ENCODE measurements around the gene JARID2. TPM values are rescaled to one million over a fixed set of nuclear protein-coding genes. Genes with fewer than 3 reads are reported as not detected.

The JARID2 gene
- polyA plus RNA-seq, 1 of the 3 experiments (the other 2 are of a cell fraction), result 3.4 TPM

GRCh38 chr6:15255481-15255880, 9.6 kb downstream of the JARID2 start (continued):
- TF ChIP-seq ZBTB33 (IDR thresholded peaks at IDR 0.05; ENCODE audit: borderline replicate concordance, low read depth), result no peak

- WGBS (ENCODE audit: low lambda C conversion rate), result 94% methylated on average over 4 of the region's 4 CpGs
- CTCF ChIA-PET, result interaction anchor here (1.2 to 1.7 kb wide), 2 partner anchors 46 to 1045 kb away, joined by 3 read pairs; no protein-coding TSS in a partner anchor
Observed at GRCh38 chr6:15255909-15256395, 10.1 kb downstream of the JARID2 start.

More at GRCh38 chr6:15255909-15256395, 10.1 kb downstream of the JARID2 start:
- H3K9ac ChIP-seq, result no peak overlapping the region
- H3K79me2 ChIP-seq (ENCODE audit: insufficient read depth), result peaks cover 63% of the 10 kb centered on the region; the same call in 1 of the 2 replicates
- no peak overlapping the region for H3K4me2 ChIP-seq
- no peak overlapping the region for H2AFZ ChIP-seq (ENCODE audit: low read depth)
- no peak for DNase-seq
- H3K9me3 ChIP-seq, result no peaks in the 10 kb centered on the region
- no peaks in the 10 kb centered on the region for H3K36me3 ChIP-seq (replicated peaks in 1 of 2; ENCODE audit: control insufficient read depth in 1 of 2, insufficient read depth in 2 of 2, low read length in 1 of 2)
- no peak for TF ChIP-seq FOXM1 (IDR thresholded peaks at IDR 0.05; ENCODE audit: low read depth)
- TF ChIP-seq EP300 (IDR thresholded peaks at IDR 0.05; ENCODE audit: borderline replicate concordance in 1 of 2, low read depth in 1 of 2, low read length in 1 of 2), result no peak
- no peak for TF ChIP-seq GATA2 (CRISPR knock-in tag; IDR thresholded peaks at IDR 0.05)
- no peak for TF ChIP-seq CTCF (IDR thresholded peaks at IDR 0.05)
- TF ChIP-seq POLR2AphosphoS5 (IDR thresholded peaks at IDR 0.05; ENCODE audit: low read depth, low read length), result no peak
- TF ChIP-seq YY1 (IDR thresholded peaks at IDR 0.05; ENCODE audit: low read depth), result no peak
- no peak for TF ChIP-seq SMC3 (IDR thresholded peaks at IDR 0.05; ENCODE audit: low read depth, low read length)
- TF ChIP-seq MXI1 (IDR thresholded peaks at IDR 0.05; ENCODE audit: low read depth, low read length), result no peak
- TF ChIP-seq MAX (IDR thresholded peaks at IDR 0.05; ENCODE audit: low read depth), result no peak
- no peak for TF ChIP-seq FOXJ3 (CRISPR knock-in tag; IDR thresholded peaks at IDR 0.05)
- no peak for TF ChIP-seq FOSL2 (IDR thresholded peaks at IDR 0.05; ENCODE audit: borderline replicate concordance, low read depth)
- no peak for TF ChIP-seq RAD21 (IDR thresholded peaks at IDR 0.05; ENCODE audit: low read length)
- TF ChIP-seq EZH2phosphoT487 (IDR thresholded peaks at IDR 0.05; ENCODE audit: borderline replicate concordance, low read depth), result no peak
- TF ChIP-seq RFX5 (IDR thresholded peaks at IDR 0.05; ENCODE audit: low read length), result no peak
- H3K27me3 ChIP-seq (ENCODE audit: insufficient read depth), result no peaks in the 10 kb centered on the region
- H3K27ac ChIP-seq (ENCODE audit: low read depth in 2 of 2, low read length in 1 of 2), result no peak overlapping the region
- H3K4me3 ChIP-seq (ENCODE audit: low read depth in 2 of 2, low read length in 1 of 2), result no peak overlapping the region
- H3F3A ChIP-seq (replicated peaks; ENCODE audit: insufficient read depth), result peaks cover 8% of the 10 kb centered on the region
- POLR2A ChIA-PET, result no interaction called here
- no peaks in the 10 kb centered on the region for H3K9me2 ChIP-seq
- H4K20me1 ChIP-seq (ENCODE audit: insufficient read depth), result peaks cover 44% of the 10 kb centered on the region
- peaks cover 4 to 42% of the 10 kb centered on the region in 2 experiments; a peak in 3 of 4 replicates for H3K4me1 ChIP-seq (ENCODE audit: control insufficient read depth in 1 of 2, insufficient read depth in 2 of 2, low read depth in 1 of 2, low read length in 1 of 2)

All from SK-N-SH (cell line).